ENCODE data around the gene EPC2.

DNA sequence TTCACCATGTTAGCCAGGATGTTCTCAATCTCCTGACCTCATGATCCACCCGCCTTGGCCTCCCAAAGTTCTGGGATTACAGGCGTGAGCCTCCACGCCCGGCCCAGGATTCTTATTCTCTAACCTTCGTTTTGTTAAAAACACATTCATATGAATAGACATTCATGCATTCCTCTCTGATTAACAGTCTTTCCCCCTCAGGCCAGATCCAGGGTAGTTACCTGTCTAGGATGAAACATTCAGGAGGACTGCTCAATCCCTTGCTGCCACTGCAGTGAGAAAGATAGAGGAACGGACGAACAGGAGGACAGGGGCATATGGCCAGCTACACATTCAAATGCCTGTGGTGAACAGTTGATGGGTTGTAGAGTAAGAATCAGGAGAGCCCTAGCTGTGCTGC is 39.6 kb upstream of the EPC2 start:
- TF ChIP-seq, protein P1, sequence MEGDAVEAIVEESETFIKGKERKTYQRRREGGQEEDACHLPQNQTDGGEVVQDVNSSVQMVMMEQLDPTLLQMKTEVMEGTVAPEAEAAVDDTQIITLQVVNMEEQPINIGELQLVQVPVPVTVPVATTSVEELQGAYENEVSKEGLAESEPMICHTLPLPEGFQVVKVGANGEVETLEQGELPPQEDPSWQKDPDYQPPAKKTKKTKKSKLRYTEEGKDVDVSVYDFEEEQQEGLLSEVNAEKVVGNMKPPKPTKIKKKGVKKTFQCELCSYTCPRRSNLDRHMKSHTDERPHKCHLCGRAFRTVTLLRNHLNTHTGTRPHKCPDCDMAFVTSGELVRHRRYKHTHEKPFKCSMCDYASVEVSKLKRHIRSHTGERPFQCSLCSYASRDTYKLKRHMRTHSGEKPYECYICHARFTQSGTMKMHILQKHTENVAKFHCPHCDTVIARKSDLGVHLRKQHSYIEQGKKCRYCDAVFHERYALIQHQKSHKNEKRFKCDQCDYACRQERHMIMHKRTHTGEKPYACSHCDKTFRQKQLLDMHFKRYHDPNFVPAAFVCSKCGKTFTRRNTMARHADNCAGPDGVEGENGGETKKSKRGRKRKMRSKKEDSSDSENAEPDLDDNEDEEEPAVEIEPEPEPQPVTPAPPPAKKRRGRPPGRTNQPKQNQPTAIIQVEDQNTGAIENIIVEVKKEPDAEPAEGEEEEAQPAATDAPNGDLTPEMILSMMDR (IDR thresholded peaks at IDR 0.05), result no peak
- TF ChIP-seq EP300 (IDR thresholded peaks at IDR 0.05) (no peak), POLR2A (IDR thresholded peaks at IDR 0.05) (no peak)

All from sigmoid colon (tissue), 4 donors.